Prostate gland (tissue), 1 donor: ENCODE data around the gene CCDC73.

Source experiments
- POLR2A ChIP-seq: fragments of 450-650 bp; IDR thresholded peaks from one replicate; pipeline ENCODE4 v1.6.1; 2016; ENCODE audit warnings: antibody characterized with exemption, mild to moderate bottlenecking
- POLR2AphosphoS5 ChIP-seq: sonication (generic); formaldehyde crosslinking; IDR thresholded peaks from one replicate; pipeline ENCODE4 v1.6.1; 2017; ENCODE audit warnings: antibody characterized with exemption

GRCh38 chr11:32821917-32822560 lies 27.6 kb upstream of the CCDC73 start:
- no peak for TF ChIP-seq POLR2A
- no peak for TF ChIP-seq POLR2AphosphoS5
